ENCODE data around the gene TMCO1.
"Not testable (repeated sequence)": the region's sequence is repeated elsewhere in the genome, so short reads cannot be mapped to it uniquely, and the experiment has no call there.

TMCO1 gene

GRCh38 chr1:165683848-165684485 is 84.7 kb downstream of the TMCO1 start:
- DNase-seq = no peak

GRCh38 chr1:165680773-165681172 is 87.9 kb downstream of the TMCO1 start:
- not testable (repeated sequence) for DNase-seq

DNA sequence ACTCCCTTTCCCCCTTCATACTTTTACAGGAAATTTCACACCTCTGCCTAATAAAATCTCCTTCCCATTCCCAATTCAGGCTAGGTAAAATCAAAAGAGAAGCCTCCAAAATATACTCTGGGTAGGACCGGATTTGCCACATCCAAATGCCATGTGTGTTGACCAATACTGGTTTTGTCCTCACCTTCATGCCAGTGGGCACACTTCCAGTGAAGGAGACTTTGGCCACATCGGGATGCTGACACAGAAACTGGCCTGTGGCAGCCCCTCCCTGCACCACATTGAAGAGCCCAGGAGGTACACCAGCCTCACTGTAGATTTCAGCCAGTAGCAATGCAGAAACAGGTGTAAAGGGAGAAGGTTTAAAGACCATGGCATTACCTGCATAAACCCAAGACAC is 88.4 kb downstream of the TMCO1 start:
- no peak for DNase-seq

GRCh38 chr1:165679282-165680036 is 89.2 kb downstream of the TMCO1 start:
- DNase-seq = no peak

- no peak for DNase-seq
Observed at GRCh38 chr1:165678509-165678908, 90.2 kb downstream of the TMCO1 start.
